K562 (cell line): ENCODE measurements around the gene EFNA2. TPM values are rescaled to one million over a fixed set of nuclear protein-coding genes. Genes with fewer than 3 reads are reported as not detected.

Source experiments
- EP300 ChIP-seq: IDR thresholded peaks from 2 replicates; pipeline ENCODE4 v1.6.1; 2012; ENCODE audit warnings: low read length, improper control_type of control experiment
- FIP1L1 ChIP-seq: fragments of 200-400 bp; formaldehyde crosslinking; IDR thresholded peaks from 2 replicates; pipeline ENCODE4 v1.6.1; 2018; ENCODE audit warnings: mild to moderate bottlenecking, low read depth, low read length; ENCODE audit not compliant: poor library complexity, severe bottlenecking
- GATAD2A ChIP-seq: fragments of 450-650 bp; IDR thresholded peaks from 2 replicates; pipeline ENCODE4 v1.6.1; 2017
- L3MBTL2 ChIP-seq: fragments of 450-650 bp; IDR thresholded peaks from 2 replicates; pipeline ENCODE4 v1.6.1; 2016; ENCODE audit warnings: mild to moderate bottlenecking, moderate library complexity
- MYC ChIP-seq, 2 experiments: fragments of 250-450 bp in 1 of 2; sonication (Bioruptor Pico) in 1 of 2; IDR thresholded peaks; 2 replicates each; pipeline versions ENCODE4 v1.5.1 to v1.6.1; 2012 to 2021; ENCODE audit warnings: low read depth in 2 of 2, borderline replicate concordance in 1 of 2, improper control_type of control experiment in 1 of 2, low read length in 1 of 2, mild to moderate bottlenecking in 1 of 2, moderate library complexity in 1 of 2
- NFE2 ChIP-seq: IDR thresholded peaks from 2 replicates; pipeline ENCODE4 v1.6.1; 2014; ENCODE audit warnings: antibody characterized with exemption, low read depth
- NUFIP1 ChIP-seq: fragments of 450-650 bp; IDR thresholded peaks from 2 replicates; pipeline ENCODE4 v1.6.1; 2018; ENCODE audit not compliant: partially characterized antibody
- PHF21A ChIP-seq: fragments of 450-650 bp; IDR thresholded peaks from 2 replicates; pipeline ENCODE4 v1.6.1; 2017; ENCODE audit warnings: low read depth, borderline replicate concordance
- PHF8 ChIP-seq: fragments of 200-600 bp; sonication (generic); IDR thresholded peaks from 2 replicates; pipeline ENCODE4 v1.6.1; 2012; ENCODE audit warnings: mixed run types, mild to moderate bottlenecking, inconsistent platforms, low read length, moderate library complexity, borderline replicate concordance
- POLR2G ChIP-seq: fragments of 200-400 bp; formaldehyde crosslinking; IDR thresholded peaks from 2 replicates; pipeline ENCODE4 v1.6.1; 2017; ENCODE audit warnings: low read depth, mild to moderate bottlenecking, antibody characterized with exemption, low read length, moderate library complexity
- RB1 ChIP-seq: fragments of 450-650 bp; IDR thresholded peaks from 2 replicates; pipeline ENCODE4 v1.6.1; 2017; ENCODE audit warnings: low read depth, mild to moderate bottlenecking
- SP1 ChIP-seq: sonication (generic); formaldehyde crosslinking; IDR thresholded peaks from 2 replicates; pipeline ENCODE4 v1.8.1; 2022; ENCODE audit warnings: mild to moderate bottlenecking, missing genetic modification reagents
- polyA plus RNA-seq, 8 experiments: library from polyadenylated mRNA; depleted of rRNA in 4 of 8; stranded (reverse) in 5 of 8; unstranded in 3 of 8; fragments of >200 nt; fragmentation: Nextera tagmentation in 2 of 8; fragmentation: Illumina TruSeq in 1 of 8; extraction: Ambion mirVana in 2 of 8; extraction: Trizol in 1 of 8; gene quantifications; 2 replicates each; pipeline versions ENCODE4 v1.2.1 to v1.2.3, GENCODE V29; 2011 to 2014; ENCODE audit warnings: inconsistent platforms in 1 of 8, missing spikeins in 1 of 8
- total RNA-seq, 7 experiments: library from RNA; depleted of rRNA in 6 of 7; stranded (reverse); fragments of >200 nt in 6 of 7; fragmentation: Illumina TruSeq in 2 of 7; extraction: Trizol in 2 of 7; gene quantifications; 2 replicates each; pipeline versions ENCODE4 v1.2.1 to v1.2.3, GENCODE V29; 2011 to 2021; ENCODE audit warnings: low replicate concordance in 1 of 7
- TF ChIP-seq, protein P1 (sequence below): sonication (generic); formaldehyde crosslinking; IDR thresholded peaks from 2 replicates; pipeline ENCODE4 v1.8.1; 2023; ENCODE audit warnings: mild to moderate bottlenecking, missing genetic modification reagents
- TF ChIP-seq, protein P2 (sequence below), 3 experiments: fragments of 200-800 bp in 1 of 3; sonication (Bioruptor generic) in 1 of 3; sonication (generic) in 1 of 3; formaldehyde crosslinking in 1 of 3; IDR thresholded peaks; 2 replicates each; pipeline versions ENCODE4 v1.6.1 to v1.8.0; 2016 to 2022; ENCODE audit warnings: mild to moderate bottlenecking in 2 of 3, missing compliant biosample characterization in 2 of 3, missing genetic modification characterization in 2 of 3, missing genetic modification reagents in 1 of 3
- TF ChIP-seq, protein P3 (sequence below): fragments of 200-800 bp; sonication (Bioruptor generic); IDR thresholded peaks from 2 replicates; pipeline ENCODE4 v1.6.1; 2016; ENCODE audit warnings: missing genetic modification characterization, missing compliant biosample characterization
- TF ChIP-seq, protein P4 (sequence below): fragments of 450-650 bp; formaldehyde crosslinking; IDR thresholded peaks from 2 replicates; pipeline ENCODE4 v1.4.0; 2020; ENCODE audit warnings: mild to moderate bottlenecking, moderate library complexity
- TF ChIP-seq, protein P5 (sequence below): sonication (generic); formaldehyde crosslinking; IDR thresholded peaks from 2 replicates; pipeline ENCODE4 v1.9.0; 2022; ENCODE audit warnings: mild to moderate bottlenecking, missing genetic modification reagents

The EFNA2 gene
- total and polyA plus RNA-seq, 9 of the 15 experiments (the other 6 are each of a cell fraction or from before 2014, with no cell fraction given), result 0.11 to 0.44 (median 0.15) TPM; not detected in 6

DNA sequence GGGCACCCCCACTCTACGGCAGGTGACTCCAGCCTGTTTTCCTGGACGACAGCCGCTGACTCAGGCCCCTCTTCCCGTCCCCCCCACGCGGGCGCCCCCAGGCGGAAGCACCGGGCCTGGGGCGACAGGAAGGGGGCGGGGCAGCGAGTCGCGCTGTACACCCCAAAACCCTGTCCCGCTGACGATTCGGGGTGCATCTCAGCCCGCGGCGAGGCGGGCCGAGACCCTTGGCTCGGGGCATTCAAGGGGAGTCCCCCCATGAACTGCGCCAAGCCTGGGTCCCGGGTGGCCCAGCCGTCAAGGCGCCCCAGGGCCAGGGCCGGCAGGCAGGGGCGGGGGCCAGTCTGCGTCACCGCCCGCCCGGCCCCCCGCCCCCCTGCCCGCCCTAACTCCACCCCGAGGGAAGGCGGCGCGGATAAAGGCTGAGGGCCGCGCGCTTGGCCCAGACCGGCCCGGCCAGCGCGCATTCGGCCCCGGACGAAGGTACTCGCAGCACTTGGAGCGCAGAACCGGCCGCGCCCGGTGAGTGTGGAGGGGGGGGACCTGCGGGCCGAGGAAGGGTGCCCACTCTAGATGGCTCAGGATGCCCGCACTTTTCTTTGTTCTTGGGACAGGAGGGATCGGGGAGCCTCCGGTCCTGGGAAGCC, 37.4 kb upstream of the EFNA2 start, which contains the start of gene MIDN (continued):
- TF ChIP-seq PHF8 (peak; percentile 69; the same call in 1 of the 2 replicates), RB1 (peak; percentile 16), FIP1L1 (peak; percentile 38), SP1 (CRISPR knock-in tag) (peak; percentile 68), NUFIP1 (no peak), GATAD2A (peak; percentile 32; the same call in 1 of the 2 replicates), NFE2 (peak; percentile 43; the same call in 1 of the 2 replicates), MYC (IDR thresholded peaks at IDR 0.05; ENCODE audit: low read depth, low read length) (peak; percentile 14; the same call in 1 of the 2 replicates), MYC (CRISPR knock-in tag; IDR thresholded peaks at IDR 0.05; ENCODE audit: borderline replicate concordance, low read depth) (no peak), L3MBTL2 (peak; percentile 47; the same call in 1 of the 2 replicates), PHF21A (no peak), POLR2G (peak; percentile 91), EP300 (0 out of 2 replicates have a peak, but pooled peaks have one; percentile 20)
- TF ChIP-seq, protein P1, sequence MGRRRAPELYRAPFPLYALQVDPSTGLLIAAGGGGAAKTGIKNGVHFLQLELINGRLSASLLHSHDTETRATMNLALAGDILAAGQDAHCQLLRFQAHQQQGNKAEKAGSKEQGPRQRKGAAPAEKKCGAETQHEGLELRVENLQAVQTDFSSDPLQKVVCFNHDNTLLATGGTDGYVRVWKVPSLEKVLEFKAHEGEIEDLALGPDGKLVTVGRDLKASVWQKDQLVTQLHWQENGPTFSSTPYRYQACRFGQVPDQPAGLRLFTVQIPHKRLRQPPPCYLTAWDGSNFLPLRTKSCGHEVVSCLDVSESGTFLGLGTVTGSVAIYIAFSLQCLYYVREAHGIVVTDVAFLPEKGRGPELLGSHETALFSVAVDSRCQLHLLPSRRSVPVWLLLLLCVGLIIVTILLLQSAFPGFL (CRISPR knock-in tag), result peak; percentile 75; the same call in 1 of the 2 replicates
- TF ChIP-seq, protein P2, sequence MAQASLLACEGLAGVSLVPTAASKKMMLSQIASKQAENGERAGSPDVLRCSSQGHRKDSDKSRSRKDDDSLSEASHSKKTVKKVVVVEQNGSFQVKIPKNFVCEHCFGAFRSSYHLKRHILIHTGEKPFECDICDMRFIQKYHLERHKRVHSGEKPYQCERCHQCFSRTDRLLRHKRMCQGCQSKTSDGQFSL (CRISPR knock-in tag; IDR thresholded peaks at IDR 0.05), result peak; percentile 99
- TF ChIP-seq, protein P2 (tag; IDR thresholded peaks at IDR 0.05), result peak in 1 of 2 experiments; percentile 93; a peak in 2 of 4 replicates
- TF ChIP-seq, protein P3, sequence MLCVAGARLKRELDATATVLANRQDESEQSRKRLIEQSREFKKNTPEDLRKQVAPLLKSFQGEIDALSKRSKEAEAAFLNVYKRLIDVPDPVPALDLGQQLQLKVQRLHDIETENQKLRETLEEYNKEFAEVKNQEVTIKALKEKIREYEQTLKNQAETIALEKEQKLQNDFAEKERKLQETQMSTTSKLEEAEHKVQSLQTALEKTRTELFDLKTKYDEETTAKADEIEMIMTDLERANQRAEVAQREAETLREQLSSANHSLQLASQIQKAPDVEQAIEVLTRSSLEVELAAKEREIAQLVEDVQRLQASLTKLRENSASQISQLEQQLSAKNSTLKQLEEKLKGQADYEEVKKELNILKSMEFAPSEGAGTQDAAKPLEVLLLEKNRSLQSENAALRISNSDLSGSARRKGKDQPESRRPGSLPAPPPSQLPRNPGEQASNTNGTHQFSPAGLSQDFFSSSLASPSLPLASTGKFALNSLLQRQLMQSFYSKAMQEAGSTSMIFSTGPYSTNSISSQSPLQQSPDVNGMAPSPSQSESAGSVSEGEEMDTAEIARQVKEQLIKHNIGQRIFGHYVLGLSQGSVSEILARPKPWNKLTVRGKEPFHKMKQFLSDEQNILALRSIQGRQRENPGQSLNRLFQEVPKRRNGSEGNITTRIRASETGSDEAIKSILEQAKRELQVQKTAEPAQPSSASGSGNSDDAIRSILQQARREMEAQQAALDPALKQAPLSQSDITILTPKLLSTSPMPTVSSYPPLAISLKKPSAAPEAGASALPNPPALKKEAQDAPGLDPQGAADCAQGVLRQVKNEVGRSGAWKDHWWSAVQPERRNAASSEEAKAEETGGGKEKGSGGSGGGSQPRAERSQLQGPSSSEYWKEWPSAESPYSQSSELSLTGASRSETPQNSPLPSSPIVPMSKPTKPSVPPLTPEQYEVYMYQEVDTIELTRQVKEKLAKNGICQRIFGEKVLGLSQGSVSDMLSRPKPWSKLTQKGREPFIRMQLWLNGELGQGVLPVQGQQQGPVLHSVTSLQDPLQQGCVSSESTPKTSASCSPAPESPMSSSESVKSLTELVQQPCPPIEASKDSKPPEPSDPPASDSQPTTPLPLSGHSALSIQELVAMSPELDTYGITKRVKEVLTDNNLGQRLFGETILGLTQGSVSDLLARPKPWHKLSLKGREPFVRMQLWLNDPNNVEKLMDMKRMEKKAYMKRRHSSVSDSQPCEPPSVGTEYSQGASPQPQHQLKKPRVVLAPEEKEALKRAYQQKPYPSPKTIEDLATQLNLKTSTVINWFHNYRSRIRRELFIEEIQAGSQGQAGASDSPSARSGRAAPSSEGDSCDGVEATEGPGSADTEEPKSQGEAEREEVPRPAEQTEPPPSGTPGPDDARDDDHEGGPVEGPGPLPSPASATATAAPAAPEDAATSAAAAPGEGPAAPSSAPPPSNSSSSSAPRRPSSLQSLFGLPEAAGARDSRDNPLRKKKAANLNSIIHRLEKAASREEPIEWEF (CRISPR knock-in tag), result no peak
- TF ChIP-seq, protein P4, sequence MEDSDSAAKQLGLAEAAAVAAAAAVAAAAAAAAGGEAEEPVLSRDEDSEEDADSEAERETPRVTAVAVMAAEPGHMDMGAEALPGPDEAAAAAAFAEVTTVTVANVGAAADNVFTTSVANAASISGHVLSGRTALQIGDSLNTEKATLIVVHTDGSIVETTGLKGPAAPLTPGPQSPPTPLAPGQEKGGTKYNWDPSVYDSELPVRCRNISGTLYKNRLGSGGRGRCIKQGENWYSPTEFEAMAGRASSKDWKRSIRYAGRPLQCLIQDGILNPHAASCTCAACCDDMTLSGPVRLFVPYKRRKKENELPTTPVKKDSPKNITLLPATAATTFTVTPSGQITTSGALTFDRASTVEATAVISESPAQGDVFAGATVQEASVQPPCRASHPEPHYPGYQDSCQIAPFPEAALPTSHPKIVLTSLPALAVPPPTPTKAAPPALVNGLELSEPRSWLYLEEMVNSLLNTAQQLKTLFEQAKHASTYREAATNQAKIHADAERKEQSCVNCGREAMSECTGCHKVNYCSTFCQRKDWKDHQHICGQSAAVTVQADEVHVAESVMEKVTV (CRISPR knock-in tag), result no peak
- TF ChIP-seq, protein P5, sequence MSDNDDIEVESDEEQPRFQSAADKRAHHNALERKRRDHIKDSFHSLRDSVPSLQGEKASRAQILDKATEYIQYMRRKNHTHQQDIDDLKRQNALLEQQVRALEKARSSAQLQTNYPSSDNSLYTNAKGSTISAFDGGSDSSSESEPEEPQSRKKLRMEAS, result 0 out of 2 replicates have a peak, but pooled peaks have one; percentile 42
